ENCODE results near the gene ACADSB. TPM values are rescaled to one million over a fixed set of nuclear protein-coding genes. Genes with fewer than 3 reads are reported as not detected.

ACADSB gene
- total RNA-seq, 1 experiment from 2014 or later = 11.9 TPM

DNA sequence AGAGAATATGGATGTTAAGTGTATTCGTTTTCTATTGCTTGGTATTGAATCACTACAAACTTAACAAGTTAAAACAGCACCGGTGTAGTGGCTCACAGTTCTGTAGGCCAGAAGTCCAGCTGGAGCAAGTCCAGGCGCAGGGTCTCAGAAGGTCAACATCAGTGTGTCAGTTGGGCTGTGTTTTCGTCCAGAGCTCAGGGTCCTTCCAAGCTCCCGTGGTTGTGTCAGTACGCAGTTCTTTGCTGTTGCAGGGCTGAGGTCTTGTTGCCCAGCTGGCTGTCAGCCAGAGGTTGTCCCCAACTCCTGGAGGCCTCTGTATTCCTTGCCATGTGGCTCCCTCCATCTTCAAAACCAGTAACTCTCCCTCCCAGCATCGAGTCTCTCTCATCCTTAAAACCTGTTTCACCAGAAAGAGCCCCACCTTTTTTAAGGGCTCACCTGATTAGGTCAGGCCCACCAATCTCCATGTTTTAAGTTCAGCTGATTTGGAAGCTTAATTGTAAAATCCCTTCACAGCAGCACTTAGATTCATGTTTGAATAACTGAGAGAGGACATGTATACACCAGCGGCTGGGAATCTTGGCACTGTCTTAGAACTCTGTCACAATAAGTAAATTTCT lies 26.8 kb downstream of the ACADSB start:
- ChIA-PET POLR2A (interaction anchor here (0.9 to 1.0 kb wide), 2 partner anchors 14 to 28 kb away, joined by 3 to 4 read pairs; no protein-coding TSS in a partner anchor), CTCF (interaction anchor here (1.2 to 1.9 kb wide), 2 partner anchors 11 to 98 kb away, joined by 3 to 4 read pairs; no protein-coding TSS in a partner anchor)
- no TSS peak for BruUV-seq (replicated peaks)
- intact Hi-C loops (cut with micrococcal nuclease) = no loop called here
- no peak overlapping the region for H3K4me3 Mint-ChIP-seq (ENCODE audit: unreplicated experiment)
- H3K27me3 Mint-ChIP-seq (ENCODE audit: insufficient read depth, unreplicated experiment) = no peaks in the 10 kb centered on the region
- H3K27ac Mint-ChIP-seq (ENCODE audit: low read depth, unreplicated experiment) = no peak overlapping the region
- H3K9me3 Mint-ChIP-seq (ENCODE audit: unreplicated experiment) = no peaks in the 10 kb centered on the region
- TF ChIP-seq, protein P1, sequence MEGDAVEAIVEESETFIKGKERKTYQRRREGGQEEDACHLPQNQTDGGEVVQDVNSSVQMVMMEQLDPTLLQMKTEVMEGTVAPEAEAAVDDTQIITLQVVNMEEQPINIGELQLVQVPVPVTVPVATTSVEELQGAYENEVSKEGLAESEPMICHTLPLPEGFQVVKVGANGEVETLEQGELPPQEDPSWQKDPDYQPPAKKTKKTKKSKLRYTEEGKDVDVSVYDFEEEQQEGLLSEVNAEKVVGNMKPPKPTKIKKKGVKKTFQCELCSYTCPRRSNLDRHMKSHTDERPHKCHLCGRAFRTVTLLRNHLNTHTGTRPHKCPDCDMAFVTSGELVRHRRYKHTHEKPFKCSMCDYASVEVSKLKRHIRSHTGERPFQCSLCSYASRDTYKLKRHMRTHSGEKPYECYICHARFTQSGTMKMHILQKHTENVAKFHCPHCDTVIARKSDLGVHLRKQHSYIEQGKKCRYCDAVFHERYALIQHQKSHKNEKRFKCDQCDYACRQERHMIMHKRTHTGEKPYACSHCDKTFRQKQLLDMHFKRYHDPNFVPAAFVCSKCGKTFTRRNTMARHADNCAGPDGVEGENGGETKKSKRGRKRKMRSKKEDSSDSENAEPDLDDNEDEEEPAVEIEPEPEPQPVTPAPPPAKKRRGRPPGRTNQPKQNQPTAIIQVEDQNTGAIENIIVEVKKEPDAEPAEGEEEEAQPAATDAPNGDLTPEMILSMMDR (IDR thresholded peaks at IDR 0.05; ENCODE audit: unreplicated experiment) = no peak
- no peaks in the 10 kb centered on the region for H3K4me1 Mint-ChIP-seq (ENCODE audit: insufficient read depth, unreplicated experiment)
- peaks cover 8% of the 10 kb centered on the region for H3K36me3 Mint-ChIP-seq (ENCODE audit: insufficient read depth, unreplicated experiment)
- no peak for DNase-seq (ENCODE audit: unreplicated experiment)

DNA sequence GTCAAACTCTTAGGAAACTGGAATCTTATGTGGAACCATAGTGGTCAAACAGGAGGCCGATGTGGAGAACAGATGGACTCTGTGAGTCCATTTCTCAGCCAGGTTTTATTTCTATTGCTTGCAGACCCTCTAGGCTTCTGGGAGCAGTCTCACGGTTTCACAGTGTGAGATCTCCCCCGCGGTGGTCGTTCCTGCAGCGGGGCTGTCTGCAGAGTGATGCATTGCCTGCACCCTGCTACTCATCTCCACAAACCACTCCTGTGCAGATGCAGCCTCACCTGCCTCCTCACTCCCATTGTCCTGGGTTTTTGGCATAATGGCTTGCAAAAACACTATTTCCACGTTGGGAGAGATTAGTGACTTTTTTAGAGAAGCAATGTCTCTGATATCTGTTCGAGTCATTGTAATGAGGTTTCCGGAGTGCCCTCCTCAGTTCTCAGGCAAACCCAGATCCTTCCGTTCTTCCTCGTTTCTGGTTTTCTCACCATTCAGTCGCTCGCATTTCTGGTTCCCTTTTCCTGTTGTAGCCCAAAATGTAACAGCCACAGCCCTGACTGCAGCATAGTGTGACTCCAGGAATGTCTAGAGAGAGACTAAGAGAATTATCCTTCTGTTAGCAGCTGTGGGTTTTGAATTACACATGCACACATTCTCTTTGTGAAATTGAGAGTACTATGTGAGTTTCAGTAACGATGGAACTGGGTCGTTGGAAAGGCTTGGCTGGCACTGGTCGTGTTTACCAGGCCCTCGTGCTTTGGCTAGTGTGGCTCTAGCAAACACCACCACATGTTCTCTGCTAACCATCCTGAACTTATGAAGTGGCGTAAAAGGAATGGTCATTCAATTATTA lies 30.2 kb downstream of the ACADSB start:
- TF ChIP-seq, protein P1 (IDR thresholded peaks at IDR 0.05; ENCODE audit: unreplicated experiment) = no peak
- Mint-ChIP-seq H3K4me1 (ENCODE audit: insufficient read depth, unreplicated experiment) (no peaks in the 10 kb centered on the region), H3K27me3 (ENCODE audit: insufficient read depth, unreplicated experiment) (no peaks in the 10 kb centered on the region), H3K9me3 (ENCODE audit: unreplicated experiment) (no peaks in the 10 kb centered on the region), H3K4me3 (ENCODE audit: unreplicated experiment) (no peak overlapping the region), H3K27ac (ENCODE audit: low read depth, unreplicated experiment) (no peak overlapping the region), H3K36me3 (ENCODE audit: insufficient read depth, unreplicated experiment) (peaks cover 16% of the 10 kb centered on the region)
- ChIA-PET CTCF (interaction anchor here (0.7 to 1.3 kb wide), 3 partner anchors 7 to 544 kb away, joined by 3 to 5 read pairs (median 3); no protein-coding TSS in a partner anchor), POLR2A (no interaction called here)
- DNase-seq (ENCODE audit: unreplicated experiment) = no peak
- intact Hi-C loops (cut with micrococcal nuclease) = no loop called here
- BruUV-seq (replicated peaks) = no TSS peak

DNA sequence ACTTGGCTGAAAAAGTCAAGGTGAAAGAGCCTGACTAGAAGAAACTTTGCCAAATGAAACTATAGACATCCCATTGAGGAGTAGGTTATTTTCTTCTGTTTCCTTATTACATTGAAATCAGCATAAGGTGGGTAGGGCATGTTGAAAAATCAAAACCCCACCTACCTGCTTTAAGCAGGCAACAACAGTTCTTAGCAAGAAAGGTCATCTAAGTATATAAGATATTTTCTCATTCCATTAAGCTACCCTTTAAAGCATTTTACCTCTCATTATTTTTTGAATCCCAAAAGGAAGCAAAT lies 30.8 kb downstream of the ACADSB start:
- TF ChIP-seq, protein P1 (IDR thresholded peaks at IDR 0.05; ENCODE audit: unreplicated experiment) = no peak
- Mint-ChIP-seq H3K9me3 (ENCODE audit: unreplicated experiment) (no peaks in the 10 kb centered on the region), H3K27ac (ENCODE audit: low read depth, unreplicated experiment) (no peak overlapping the region), H3K4me3 (ENCODE audit: unreplicated experiment) (no peak overlapping the region), H3K4me1 (ENCODE audit: insufficient read depth, unreplicated experiment) (no peaks in the 10 kb centered on the region), H3K27me3 (ENCODE audit: insufficient read depth, unreplicated experiment) (no peaks in the 10 kb centered on the region), H3K36me3 (ENCODE audit: insufficient read depth, unreplicated experiment) (peaks cover 16% of the 10 kb centered on the region)
- intact Hi-C loops (cut with micrococcal nuclease) = no loop called here
- no peak for DNase-seq (ENCODE audit: unreplicated experiment)
- BruUV-seq (replicated peaks) = no TSS peak
- POLR2A ChIA-PET = no interaction called here
- CTCF ChIA-PET = interaction anchor here (5.4 kb wide), 1 partner anchor 340 kb away, joined by 51 read pairs; no protein-coding TSS in a partner anchor

DNA sequence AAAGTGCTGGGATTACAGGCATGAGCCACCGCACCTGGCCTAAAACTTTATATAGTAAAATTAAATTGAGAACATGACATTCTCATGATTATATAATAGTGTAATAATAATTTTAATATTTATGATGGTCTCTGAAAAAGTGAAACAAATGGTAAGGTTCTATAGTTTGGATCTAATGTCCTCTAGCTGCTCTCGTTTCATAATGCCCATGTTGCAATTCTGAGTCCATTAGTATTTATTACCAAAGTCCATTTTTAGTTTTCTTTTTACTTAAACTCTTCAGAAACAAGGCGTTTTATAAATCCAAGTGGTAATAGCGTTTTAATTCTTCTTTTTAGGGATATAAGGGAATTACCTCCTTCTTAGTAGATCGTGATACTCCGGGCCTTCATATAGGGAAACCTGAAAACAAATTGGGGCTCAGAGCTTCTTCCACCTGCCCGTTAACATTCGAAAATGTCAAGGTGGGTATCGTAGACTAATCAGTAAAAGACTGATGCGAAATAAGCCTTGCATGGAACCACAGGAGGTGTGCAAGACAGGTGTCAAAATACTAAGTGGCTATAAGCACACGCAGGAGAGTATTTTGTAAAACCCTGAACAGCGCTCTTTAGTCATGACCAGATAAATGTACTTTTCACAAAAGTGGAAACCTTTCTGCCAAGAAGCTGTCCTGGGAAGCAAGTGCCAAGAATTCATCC lies 34.1 kb downstream of the ACADSB start:
- no peak overlapping the region for H3K27ac Mint-ChIP-seq (ENCODE audit: low read depth, unreplicated experiment)
- H3K4me3 Mint-ChIP-seq (ENCODE audit: unreplicated experiment) = no peak overlapping the region
- DNase-seq (ENCODE audit: unreplicated experiment) = no peak
- TF ChIP-seq, protein P1 (IDR thresholded peaks at IDR 0.05; ENCODE audit: unreplicated experiment) = no peak
- peaks cover 16% of the 10 kb centered on the region for H3K36me3 Mint-ChIP-seq (ENCODE audit: insufficient read depth, unreplicated experiment)
- no peaks in the 10 kb centered on the region for H3K27me3 Mint-ChIP-seq (ENCODE audit: insufficient read depth, unreplicated experiment)
- no TSS peak for BruUV-seq (replicated peaks)
- ChIA-PET POLR2A (interaction anchor here (0.6 to 2.4 kb wide), 4 partner anchors 24 to 501 kb away, joined by 3 to 10 read pairs (median 4); no protein-coding TSS in a partner anchor), CTCF (interaction anchor here (0.6 to 5.4 kb wide), 46 partner anchors 10 to 1198 kb away, joined by 3 to 51 read pairs (median 4); partner anchors contain the start of gene PSTK)
- no peaks in the 10 kb centered on the region for H3K4me1 Mint-ChIP-seq (ENCODE audit: insufficient read depth, unreplicated experiment)
- intact Hi-C loops (cut with micrococcal nuclease) = loop anchor here (1.0 to 5.0 kb wide), 4 partner anchors 90 to 924 kb away; no protein-coding TSS in a partner anchor
- no peaks in the 10 kb centered on the region for H3K9me3 Mint-ChIP-seq (ENCODE audit: unreplicated experiment)
